K562 (cell line): ENCODE data around the gene PNMA8A. TPM values are rescaled to one million over a fixed set of nuclear protein-coding genes. Genes with fewer than 3 reads are reported as not detected.
A peak's percentile ranks its signal among the peaks of the same experiment; 100 is the strongest.

Experiments used
- ATAC-seq: fragments of 200-7000 bp; cut with Tn5 transposase; 3 replicates; pipeline ENCODE4 v1.9.1; 2020; ENCODE audit warnings: moderate library complexity
- BruUV-seq: library from RNA; stranded (reverse); fragments of 400-500 nt; replicated peaks from 2 replicates; lab custom pipeline; 2021; lab: Mats Ljungman, UMichigan
- CTCF ChIA-PET: fragments of 300-600 bp; formaldehyde crosslinking; extraction: SDS; loops from one replicate; lab custom pipeline; 2021; ENCODE audit warnings: low intra/inter-chr PET ratio; lab: Yijun Ruan, JAX
- POLR2A ChIA-PET: fragments of 300-600, 350-650 bp; sonication (Branson Sonifier 250); formaldehyde crosslinking; extraction: SDS; loops from one replicate; lab custom pipeline; 2021; ENCODE audit warnings: antibody characterized with exemption, inconsistent platforms; lab: Yijun Ruan, JAX
- DNase-seq, 4 experiments: peaks; one replicate each; pipeline versions ENCODE4 v3.0.0 to v3.0.0-alpha.2; 2011 to 2018; ENCODE audit warnings: low spot score in 3 of 4, mixed read lengths in 3 of 4; ENCODE audit errors: extremely low read depth in 1 of 4
- FAIRE-seq: peaks from 2 replicates; lab custom pipeline; 2011; peaks lifted over from hg19 to GRCh38; lab: Jason Lieb, UNC
- H2AFZ ChIP-seq: 2 replicates; pipeline ENCODE4 v1.6.0; 2011; ENCODE audit warnings: low read depth, low read length, control low read depth, inconsistent platforms
- H3K27ac ChIP-seq: fragments of 200-600 bp; 3 replicates; pipeline ENCODE4 v1.8.0; 2011; ENCODE audit warnings: low read depth, mild to moderate bottlenecking, control low read depth, inconsistent platforms, low read length, moderate library complexity, mixed read lengths; ENCODE audit errors: extremely low read depth
- H3K27me3 ChIP-seq, 2 experiments: fragments of 300-600 bp in 1 of 2; 2 replicates in 1 of 2; 3 replicates in 1 of 2; pipeline versions ENCODE4 v1.6.0 to v1.8.0; 2011; ENCODE audit warnings: inconsistent platforms in 2 of 2, low read length in 2 of 2, mild to moderate bottlenecking in 1 of 2, mixed read lengths in 1 of 2, moderate library complexity in 1 of 2; ENCODE audit not compliant: control insufficient read depth in 2 of 2, insufficient read depth in 2 of 2
- H3K36me3 ChIP-seq: fragments of 300-600 bp; 3 replicates; pipeline ENCODE4 v1.8.0; 2011; ENCODE audit warnings: mild to moderate bottlenecking, low read length, inconsistent platforms; ENCODE audit not compliant: control insufficient read depth, insufficient read depth
- H3K4me1 ChIP-seq, 2 experiments: fragments of 200-600 bp in 1 of 2; replicated peaks in 1 of 2; 2 replicates in 1 of 2; 3 replicates in 1 of 2; pipeline versions ENCODE4 v1.5.1 to v1.8.0; 2011; ENCODE audit warnings: inconsistent platforms in 2 of 2, low read length in 2 of 2, mild to moderate bottlenecking in 1 of 2, mixed read lengths in 1 of 2, moderate library complexity in 1 of 2; ENCODE audit not compliant: control insufficient read depth in 2 of 2, insufficient read depth in 2 of 2
- H3K4me2 ChIP-seq: 2 replicates; pipeline ENCODE4 v1.6.1; 2011; ENCODE audit warnings: low read length, control low read depth, inconsistent platforms, mixed read lengths; ENCODE audit not compliant: insufficient read depth
- H3K4me3 ChIP-seq: fragments of 200-600 bp; sonication (generic), shearing (Covaris generic); 2 replicates; pipeline ENCODE4 v1.5.1; 2016; ENCODE audit warnings: control low read depth, inconsistent platforms
- H3K79me2 ChIP-seq: fragments of 200-600 bp; 3 replicates; pipeline ENCODE4 v1.8.0; 2011; ENCODE audit warnings: low read length, inconsistent platforms; ENCODE audit not compliant: control insufficient read depth, insufficient read depth
- H3K9ac ChIP-seq, 2 experiments: 2 replicates each; pipeline versions ENCODE4 v1.6.0 to v1.6.1; 2011; ENCODE audit warnings: low read depth in 2 of 2, low read length in 2 of 2, control low read depth in 1 of 2, inconsistent platforms in 1 of 2, mild to moderate bottlenecking in 1 of 2, mixed read lengths in 1 of 2; ENCODE audit not compliant: insufficient read depth in 1 of 2
- H3K9me1 ChIP-seq: one replicate; pipeline ENCODE4 v1.6.0; 2011; ENCODE audit warnings: inconsistent platforms, mild to moderate bottlenecking, low read length, moderate library complexity; ENCODE audit not compliant: control insufficient read depth, insufficient read depth
- H3K9me3 ChIP-seq: replicated peaks from 2 replicates; pipeline ENCODE4 v1.5.1; 2011; ENCODE audit warnings: low read depth, low read length, inconsistent platforms; ENCODE audit not compliant: control insufficient read depth, insufficient read depth
- H4K20me1 ChIP-seq: replicated peaks from 2 replicates; pipeline ENCODE4 v1.6.1; 2011; ENCODE audit warnings: low read length, inconsistent platforms, mixed read lengths; ENCODE audit not compliant: control insufficient read depth, insufficient read depth
- GATAD2A ChIP-seq: fragments of 450-650 bp; IDR thresholded peaks from 2 replicates; pipeline ENCODE4 v1.6.1; 2017
- RAD21 ChIP-seq, 2 experiments: fragments of 250-450 bp in 1 of 2; fragments of 450-650 bp in 1 of 2; sonication (Bioruptor Pico) in 1 of 2; formaldehyde crosslinking in 1 of 2; IDR thresholded peaks in 1 of 2; conservative IDR thresholded peaks in 1 of 2; 2 replicates each; pipeline versions ENCODE4 v1.4.0 to v1.8.0; 2020 to 2022; ENCODE audit warnings: mild to moderate bottlenecking in 2 of 2, moderate library complexity in 1 of 2
- REST ChIP-seq, 2 experiments: fragments of 450-650 bp; formaldehyde crosslinking in 1 of 2; IDR thresholded peaks; 2 replicates each; pipeline versions ENCODE4 v1.4.0 to v1.6.1; 2014 to 2020; ENCODE audit warnings: mild to moderate bottlenecking in 2 of 2, borderline replicate concordance in 1 of 2, low read depth in 1 of 2
- RNF2 ChIP-seq: sonication (generic); IDR thresholded peaks from 2 replicates; pipeline ENCODE4 v1.6.1; 2016
- SAFB ChIP-seq: fragments of 200-400 bp; formaldehyde crosslinking; IDR thresholded peaks from 2 replicates; pipeline ENCODE4 v1.6.1; 2017; ENCODE audit warnings: low read depth, low read length, borderline replicate concordance
- SOX6 ChIP-seq: fragments of 450-650 bp; IDR thresholded peaks from 2 replicates; pipeline ENCODE4 v1.6.1; 2014; ENCODE audit warnings: mild to moderate bottlenecking
- SP1 ChIP-seq: sonication (generic); formaldehyde crosslinking; IDR thresholded peaks from 2 replicates; pipeline ENCODE4 v1.8.1; 2022; ENCODE audit warnings: mild to moderate bottlenecking, missing genetic modification reagents
- ZBTB33 ChIP-seq: sonication (generic); formaldehyde crosslinking; IDR thresholded peaks from 2 replicates; pipeline ENCODE4 v1.8.1; 2023; ENCODE audit warnings: mild to moderate bottlenecking, missing genetic modification reagents
- ZNF263 ChIP-seq: sonication (generic); formaldehyde crosslinking; IDR thresholded peaks from 2 replicates; pipeline ENCODE4 v1.8.0; 2022; ENCODE audit warnings: mild to moderate bottlenecking, missing genetic modification reagents, borderline replicate concordance
- WGBS: fragments of 100-300 bp; shearing (Covaris generic); methylation state at CpG from one replicate; pipeline ENCODE4 v1.1.6; 2016; ENCODE audit warnings: low coverage, mixed read lengths; ENCODE audit not compliant: insufficient coverage; ENCODE audit errors: missing lambda C conversion rate; 5-methylcytosine and 5-hydroxymethylcytosine counted together
- in situ Hi-C: fragments of 300-500 bp; cut with MboI; formaldehyde crosslinking; loops from 4 replicates; pipeline ENCODE4 v1.15.0; 2018; ENCODE audit warnings: inconsistent platforms, mixed read lengths
- intact Hi-C: fragments of 100-400 bp; cut with micrococcal nuclease; formaldehyde crosslinking; loops from 2 replicates; pipeline ENCODE4 v1.14.2; 2022
- polyA plus RNA-seq, 8 experiments: library from polyadenylated mRNA; depleted of rRNA in 4 of 8; stranded (reverse) in 5 of 8; unstranded in 3 of 8; fragments of >200 nt; fragmentation: Nextera tagmentation in 2 of 8; fragmentation: Illumina TruSeq in 1 of 8; extraction: Ambion mirVana in 2 of 8; extraction: Trizol in 1 of 8; gene quantifications; 2 replicates each; pipeline versions ENCODE4 v1.2.1 to v1.2.3, GENCODE V29; 2011 to 2014; ENCODE audit warnings: inconsistent platforms in 1 of 8, missing spikeins in 1 of 8
- total RNA-seq, 7 experiments: library from RNA; depleted of rRNA in 6 of 7; stranded (reverse); fragments of >200 nt in 6 of 7; fragmentation: Illumina TruSeq in 2 of 7; extraction: Trizol in 2 of 7; gene quantifications; 2 replicates each; pipeline versions ENCODE4 v1.2.1 to v1.2.3, GENCODE V29; 2011 to 2021; ENCODE audit warnings: low replicate concordance in 1 of 7

Gene PNMA8A
- total and polyA plus RNA-seq, 9 of the 15 experiments (the other 6 are each of a cell fraction or from before 2014, with no cell fraction given), result 6.6 to 23.8 (median 14.9) TPM

GRCh38 chr19:46489445-46490272 lies 18.3 kb upstream of the PNMA8A start:
- Histone ChIP-seq H3K79me2 (no peaks in the 10 kb centered on the region), H3K9me3 (no peaks in the 10 kb centered on the region; the same call in 1 of the 2 replicates), H4K20me1 (peaks cover 18% of the 10 kb centered on the region), H3K27ac (no peak overlapping the region), H3K9me1 (no peaks in the 10 kb centered on the region), H3K9ac (peak overlapping the region in 1 of 2 experiments; percentile 58; a peak in 1 of 4 replicates), H3K27me3 (peaks cover 61 to 86% of the 10 kb centered on the region in 2 experiments), H3K4me2 (peak overlapping the region; percentile 25; the same call in 1 of the 2 replicates), H3K4me3 (no peak overlapping the region), H3K36me3 (no peaks in the 10 kb centered on the region), H3K4me1 (peaks cover 0 to 36% of the 10 kb centered on the region in 2 experiments; a peak in 4 of 5 replicates), H2AFZ (peak overlapping the region; percentile 72; the same call in 1 of the 2 replicates)
- ATAC-seq (peak; percentile 78), DNase-seq (peak; percentile 39 to 57 (median 54)), FAIRE-seq (no peak)
- in situ Hi-C loops (loop anchor here (5.0 kb wide), 1 partner anchor 92 kb away; no protein-coding TSS in a partner anchor), intact Hi-C loops (loop anchor here (2.0 kb wide), 2 partner anchors 23 to 87 kb away; no protein-coding TSS in a partner anchor)
- no TSS peak for BruUV-seq
- 5% methylated on average over 49 of the region's 52 CpGs for WGBS
- ChIA-PET POLR2A (interaction anchor here (0.6 to 1.1 kb wide), 4 partner anchors 19 to 206 kb away, joined by 3 to 4 read pairs (median 3); no protein-coding TSS in a partner anchor), CTCF (interaction anchor here (0.7 to 7.8 kb wide), 5 partner anchors 23 to 607 kb away, joined by 4 to 325 read pairs (median 5); partner anchors contain the start of gene DACT3)
- 0 out of 2 replicates have a peak, but pooled peaks have one; percentile 29 for TF ChIP-seq ZBTB33 (CRISPR knock-in tag)
- peak; percentile 79 for TF ChIP-seq ZNF263 (CRISPR knock-in tag)
- no peak for TF ChIP-seq GATAD2A
- peak; percentile 56; the same call in 1 of the 2 replicates for TF ChIP-seq REST (IDR thresholded peaks at IDR 0.05; ENCODE audit: borderline replicate concordance)
- no peak for TF ChIP-seq REST (CRISPR knock-in tag; IDR thresholded peaks at IDR 0.05; ENCODE audit: low read depth)
- peak; percentile 30 to 55; a peak in 3 of 4 replicates for TF ChIP-seq RAD21 (CRISPR knock-in tag; conservative IDR thresholded peaks at IDR 0.05 in 1 of 2, IDR thresholded peaks at IDR 0.05 in 1 of 2)
- no peak for TF ChIP-seq SP1 (CRISPR knock-in tag)
- TF ChIP-seq SAFB, result 0 out of 2 replicates have a peak, but pooled peaks have one; percentile 32
- TF ChIP-seq RNF2, result no peak
- no peak for TF ChIP-seq SOX6
